K562 (cell line): ENCODE data around the gene EFNA2. TPM values are rescaled to one million over a fixed set of nuclear protein-coding genes. Genes with fewer than 3 reads are reported as not detected.

Source experiments
- ATAC-seq: fragments of 200-7000 bp; cut with Tn5 transposase; 3 replicates; pipeline ENCODE4 v1.9.1; 2020; ENCODE audit warnings: moderate library complexity
- BruUV-seq: library from RNA; stranded (reverse); fragments of 400-500 nt; replicated peaks from 2 replicates; lab custom pipeline; 2021; lab: Mats Ljungman, UMichigan
- CTCF ChIA-PET: fragments of 300-600 bp; formaldehyde crosslinking; extraction: SDS; loops from one replicate; lab custom pipeline; 2021; ENCODE audit warnings: low intra/inter-chr PET ratio; lab: Yijun Ruan, JAX
- POLR2A ChIA-PET: fragments of 300-600, 350-650 bp; sonication (Branson Sonifier 250); formaldehyde crosslinking; extraction: SDS; loops from one replicate; lab custom pipeline; 2021; ENCODE audit warnings: antibody characterized with exemption, inconsistent platforms; lab: Yijun Ruan, JAX
- DNase-seq, 4 experiments: peaks; one replicate each; pipeline versions ENCODE4 v3.0.0 to v3.0.0-alpha.2; 2011 to 2018; ENCODE audit warnings: low spot score in 3 of 4, mixed read lengths in 3 of 4; ENCODE audit errors: extremely low read depth in 1 of 4
- FAIRE-seq: peaks from 2 replicates; lab custom pipeline; 2011; peaks lifted over from hg19 to GRCh38; lab: Jason Lieb, UNC
- H2AFZ ChIP-seq: 2 replicates; pipeline ENCODE4 v1.6.0; 2011; ENCODE audit warnings: low read depth, low read length, control low read depth, inconsistent platforms
- H3K27ac ChIP-seq: fragments of 200-600 bp; 3 replicates; pipeline ENCODE4 v1.8.0; 2011; ENCODE audit warnings: low read depth, mild to moderate bottlenecking, control low read depth, inconsistent platforms, low read length, moderate library complexity, mixed read lengths; ENCODE audit errors: extremely low read depth
- H3K27me3 ChIP-seq, 2 experiments: fragments of 300-600 bp in 1 of 2; 2 replicates in 1 of 2; 3 replicates in 1 of 2; pipeline versions ENCODE4 v1.6.0 to v1.8.0; 2011; ENCODE audit warnings: inconsistent platforms in 2 of 2, low read length in 2 of 2, mild to moderate bottlenecking in 1 of 2, mixed read lengths in 1 of 2, moderate library complexity in 1 of 2; ENCODE audit not compliant: control insufficient read depth in 2 of 2, insufficient read depth in 2 of 2
- H3K36me3 ChIP-seq: fragments of 300-600 bp; 3 replicates; pipeline ENCODE4 v1.8.0; 2011; ENCODE audit warnings: mild to moderate bottlenecking, low read length, inconsistent platforms; ENCODE audit not compliant: control insufficient read depth, insufficient read depth
- H3K4me1 ChIP-seq, 2 experiments: fragments of 200-600 bp in 1 of 2; replicated peaks in 1 of 2; 2 replicates in 1 of 2; 3 replicates in 1 of 2; pipeline versions ENCODE4 v1.5.1 to v1.8.0; 2011; ENCODE audit warnings: inconsistent platforms in 2 of 2, low read length in 2 of 2, mild to moderate bottlenecking in 1 of 2, mixed read lengths in 1 of 2, moderate library complexity in 1 of 2; ENCODE audit not compliant: control insufficient read depth in 2 of 2, insufficient read depth in 2 of 2
- H3K4me2 ChIP-seq: 2 replicates; pipeline ENCODE4 v1.6.1; 2011; ENCODE audit warnings: low read length, control low read depth, inconsistent platforms, mixed read lengths; ENCODE audit not compliant: insufficient read depth
- H3K4me3 ChIP-seq: fragments of 200-600 bp; sonication (generic), shearing (Covaris generic); 2 replicates; pipeline ENCODE4 v1.5.1; 2016; ENCODE audit warnings: control low read depth, inconsistent platforms
- H3K79me2 ChIP-seq: fragments of 200-600 bp; 3 replicates; pipeline ENCODE4 v1.8.0; 2011; ENCODE audit warnings: low read length, inconsistent platforms; ENCODE audit not compliant: control insufficient read depth, insufficient read depth
- H3K9ac ChIP-seq, 2 experiments: 2 replicates each; pipeline versions ENCODE4 v1.6.0 to v1.6.1; 2011; ENCODE audit warnings: low read depth in 2 of 2, low read length in 2 of 2, control low read depth in 1 of 2, inconsistent platforms in 1 of 2, mild to moderate bottlenecking in 1 of 2, mixed read lengths in 1 of 2; ENCODE audit not compliant: insufficient read depth in 1 of 2
- H3K9me1 ChIP-seq: one replicate; pipeline ENCODE4 v1.6.0; 2011; ENCODE audit warnings: inconsistent platforms, mild to moderate bottlenecking, low read length, moderate library complexity; ENCODE audit not compliant: control insufficient read depth, insufficient read depth
- H3K9me3 ChIP-seq: replicated peaks from 2 replicates; pipeline ENCODE4 v1.5.1; 2011; ENCODE audit warnings: low read depth, low read length, inconsistent platforms; ENCODE audit not compliant: control insufficient read depth, insufficient read depth
- H4K20me1 ChIP-seq: replicated peaks from 2 replicates; pipeline ENCODE4 v1.6.1; 2011; ENCODE audit warnings: low read length, inconsistent platforms, mixed read lengths; ENCODE audit not compliant: control insufficient read depth, insufficient read depth
- NR4A1 ChIP-seq, 2 experiments: fragments of 250-450 bp in 1 of 2; fragments of 450-650 bp in 1 of 2; sonication (Bioruptor Pico) in 1 of 2; IDR thresholded peaks; 2 replicates each; pipeline versions ENCODE4 v1.4.0 to v1.6.1; 2016 to 2020; ENCODE audit warnings: mild to moderate bottlenecking in 2 of 2, missing compliant biosample characterization in 1 of 2, missing genetic modification characterization in 1 of 2, moderate library complexity in 1 of 2
- RAD21 ChIP-seq, 2 experiments: fragments of 250-450 bp in 1 of 2; fragments of 450-650 bp in 1 of 2; sonication (Bioruptor Pico) in 1 of 2; formaldehyde crosslinking in 1 of 2; IDR thresholded peaks in 1 of 2; conservative IDR thresholded peaks in 1 of 2; 2 replicates each; pipeline versions ENCODE4 v1.4.0 to v1.8.0; 2020 to 2022; ENCODE audit warnings: mild to moderate bottlenecking in 2 of 2, moderate library complexity in 1 of 2
- SAFB ChIP-seq: fragments of 200-400 bp; formaldehyde crosslinking; IDR thresholded peaks from 2 replicates; pipeline ENCODE4 v1.6.1; 2017; ENCODE audit warnings: low read depth, low read length, borderline replicate concordance
- ZBTB7A ChIP-seq: IDR thresholded peaks from 2 replicates; pipeline ENCODE4 v1.6.1; 2011; ENCODE audit warnings: low read depth, mild to moderate bottlenecking, low read length, moderate library complexity, borderline replicate concordance; ENCODE audit not compliant: control insufficient read depth
- ZFPM2 ChIP-seq: fragments of 250-450 bp; sonication (Bioruptor Pico); IDR thresholded peaks from 2 replicates; pipeline ENCODE4 v1.5.1; 2022; ENCODE audit warnings: mild to moderate bottlenecking
- ZNF408 ChIP-seq: fragments of 250-450 bp; sonication (Bioruptor Pico); IDR thresholded peaks from 2 replicates; pipeline ENCODE4 v1.4.0; 2020; ENCODE audit warnings: low read depth, mild to moderate bottlenecking, moderate library complexity
- ZNF507 ChIP-seq: conservative IDR thresholded peaks from 2 replicates; pipeline ENCODE4 v1.6.1; 2017; ENCODE audit warnings: missing genetic modification characterization, missing compliant biosample characterization
- WGBS: fragments of 100-300 bp; shearing (Covaris generic); methylation state at CpG from one replicate; pipeline ENCODE4 v1.1.6; 2016; ENCODE audit warnings: low coverage, mixed read lengths; ENCODE audit not compliant: insufficient coverage; ENCODE audit errors: missing lambda C conversion rate; 5-methylcytosine and 5-hydroxymethylcytosine counted together
- in situ Hi-C: fragments of 300-500 bp; cut with MboI; formaldehyde crosslinking; loops from 4 replicates; pipeline ENCODE4 v1.15.0; 2018; ENCODE audit warnings: inconsistent platforms, mixed read lengths
- intact Hi-C: fragments of 100-400 bp; cut with micrococcal nuclease; formaldehyde crosslinking; loops from 2 replicates; pipeline ENCODE4 v1.14.2; 2022
- polyA plus RNA-seq, 8 experiments: library from polyadenylated mRNA; depleted of rRNA in 4 of 8; stranded (reverse) in 5 of 8; unstranded in 3 of 8; fragments of >200 nt; fragmentation: Nextera tagmentation in 2 of 8; fragmentation: Illumina TruSeq in 1 of 8; extraction: Ambion mirVana in 2 of 8; extraction: Trizol in 1 of 8; gene quantifications; 2 replicates each; pipeline versions ENCODE4 v1.2.1 to v1.2.3, GENCODE V29; 2011 to 2014; ENCODE audit warnings: inconsistent platforms in 1 of 8, missing spikeins in 1 of 8
- total RNA-seq, 7 experiments: library from RNA; depleted of rRNA in 6 of 7; stranded (reverse); fragments of >200 nt in 6 of 7; fragmentation: Illumina TruSeq in 2 of 7; extraction: Trizol in 2 of 7; gene quantifications; 2 replicates each; pipeline versions ENCODE4 v1.2.1 to v1.2.3, GENCODE V29; 2011 to 2021; ENCODE audit warnings: low replicate concordance in 1 of 7
- TF ChIP-seq, protein P1 (sequence below): sonication (generic); formaldehyde crosslinking; IDR thresholded peaks from 2 replicates; pipeline ENCODE4 v1.8.1; 2023; ENCODE audit warnings: mild to moderate bottlenecking, missing genetic modification reagents
- TF ChIP-seq, protein P2 (sequence below): fragments of 450-650 bp; IDR thresholded peaks from 2 replicates; pipeline ENCODE4 v1.6.1; 2018; ENCODE audit warnings: mild to moderate bottlenecking, low read depth; ENCODE audit not compliant: partially characterized antibody

The EFNA2 gene
- total and polyA plus RNA-seq, 9 of the 15 experiments (the other 6 are each of a cell fraction or from before 2014, with no cell fraction given): 0.11 to 0.44 (median 0.15) TPM; not detected in 6

DNA sequence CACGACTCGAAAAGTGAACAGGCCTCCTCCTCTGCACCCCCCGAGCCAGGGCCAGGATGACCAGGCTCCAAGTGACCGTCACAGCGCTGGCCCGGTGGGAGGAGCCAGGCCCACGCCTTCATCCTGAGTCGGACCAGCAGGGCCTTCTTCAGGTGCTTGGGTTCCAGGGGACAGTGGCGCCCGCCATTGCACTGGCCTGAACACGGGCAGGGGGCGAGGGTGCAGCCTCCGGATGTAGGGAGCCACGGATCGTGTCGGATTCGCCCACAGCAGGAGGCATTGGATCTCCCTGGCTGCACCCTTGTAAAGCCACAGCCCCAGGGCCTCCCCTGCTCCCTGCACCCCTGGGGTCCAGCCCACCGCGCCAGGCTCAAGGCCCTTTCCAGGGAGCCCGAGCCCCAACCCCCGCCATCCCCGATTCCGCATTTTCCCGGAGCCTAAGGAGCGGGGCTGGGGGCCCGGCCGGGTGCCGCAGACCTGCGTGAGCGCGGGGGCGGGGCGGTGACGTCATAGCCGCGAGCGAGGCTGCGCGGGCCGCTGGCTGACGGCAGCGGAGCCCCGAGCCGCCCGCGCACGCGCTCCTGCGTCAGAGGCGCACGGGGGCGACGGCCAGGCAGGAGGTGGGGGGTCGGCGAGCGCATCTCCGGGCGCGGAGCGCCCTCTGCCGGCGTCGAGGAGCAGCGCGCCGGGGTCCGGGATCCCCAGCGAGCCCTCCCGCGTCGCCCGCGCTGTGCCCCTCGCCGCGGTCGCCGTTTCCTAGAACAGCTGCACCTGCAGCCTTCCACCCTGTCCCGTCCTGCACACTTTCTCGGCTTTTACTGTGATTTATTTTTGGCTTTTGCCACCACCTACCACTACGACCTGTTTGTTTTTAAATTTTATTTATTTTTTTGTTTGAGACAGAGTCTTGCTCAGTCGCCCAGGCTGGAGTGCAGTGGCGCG, 45.6 kb upstream of the EFNA2 start:
- in situ Hi-C loops: loop anchor here (5.0 to 25.0 kb wide), 2 partner anchors 318 to 478 kb away; partner anchors contain the start of gene MISP
- Histone ChIP-seq H3K4me2 (peak overlapping the region; percentile 94), H3K4me3 (peak overlapping the region; percentile 54), H3K79me2 (peaks cover 43% of the 10 kb centered on the region), H3K9me3 (no peaks in the 10 kb centered on the region), H3K9ac (peak overlapping the region; percentile 86 to 99), H3K9me1 (peaks cover 4% of the 10 kb centered on the region), H3K36me3 (peaks cover 35% of the 10 kb centered on the region; the same call in 2 of the 3 replicates), H3K4me1 (peaks cover 37 to 98% of the 10 kb centered on the region in 2 experiments), H3K27ac (peak overlapping the region; percentile 92), H3K27me3 (no peaks in the 10 kb centered on the region), H4K20me1 (0 out of 2 replicates have a peak, but pooled peaks cover 5% of the 10 kb centered on the region), H2AFZ (peak overlapping the region; percentile 96)
- peak; percentile 73 for FAIRE-seq
- POLR2A ChIA-PET: interaction anchor here (0.6 to 5.6 kb wide), 7 partner anchors 29 to 1285 kb away, joined by 3 to 90 read pairs (median 4); partner anchors contain the start of genes CIRBP and POLR2E
- WGBS: 3% methylated on average over 73 of the region's 84 CpGs
- ATAC-seq: peak; percentile 68
- peak; percentile 91 to 98 (median 94) for DNase-seq
- CTCF ChIA-PET: interaction anchor here (1.0 to 4.8 kb wide), 4 partner anchors 18 to 319 kb away, joined by 3 to 29 read pairs (median 12); no protein-coding TSS in a partner anchor
- BruUV-seq: no TSS peak
- intact Hi-C loops: loop anchor here (1.0 to 5.0 kb wide), 3 partner anchors 127 to 378 kb away; no protein-coding TSS in a partner anchor
- TF ChIP-seq, protein P1, sequence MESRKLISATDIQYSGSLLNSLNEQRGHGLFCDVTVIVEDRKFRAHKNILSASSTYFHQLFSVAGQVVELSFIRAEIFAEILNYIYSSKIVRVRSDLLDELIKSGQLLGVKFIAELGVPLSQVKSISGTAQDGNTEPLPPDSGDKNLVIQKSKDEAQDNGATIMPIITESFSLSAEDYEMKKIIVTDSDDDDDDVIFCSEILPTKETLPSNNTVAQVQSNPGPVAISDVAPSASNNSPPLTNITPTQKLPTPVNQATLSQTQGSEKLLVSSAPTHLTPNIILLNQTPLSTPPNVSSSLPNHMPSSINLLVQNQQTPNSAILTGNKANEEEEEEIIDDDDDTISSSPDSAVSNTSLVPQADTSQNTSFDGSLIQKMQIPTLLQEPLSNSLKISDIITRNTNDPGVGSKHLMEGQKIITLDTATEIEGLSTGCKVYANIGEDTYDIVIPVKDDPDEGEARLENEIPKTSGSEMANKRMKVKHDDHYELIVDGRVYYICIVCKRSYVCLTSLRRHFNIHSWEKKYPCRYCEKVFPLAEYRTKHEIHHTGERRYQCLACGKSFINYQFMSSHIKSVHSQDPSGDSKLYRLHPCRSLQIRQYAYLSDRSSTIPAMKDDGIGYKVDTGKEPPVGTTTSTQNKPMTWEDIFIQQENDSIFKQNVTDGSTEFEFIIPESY (CRISPR knock-in tag): peak; percentile 84
- peak; percentile 19; the same call in 1 of the 2 replicates for TF ChIP-seq SAFB
- no peak for TF ChIP-seq ZFPM2 (CRISPR knock-in tag)
- 0 out of 2 replicates have a peak, but pooled peaks have one; percentile 71 for TF ChIP-seq NR4A1 (CRISPR knock-in tag; IDR thresholded peaks at IDR 0.05)
- 0 out of 2 replicates have a peak, but pooled peaks have one; percentile 32 for TF ChIP-seq NR4A1 (tag; IDR thresholded peaks at IDR 0.05)
- TF ChIP-seq ZNF507 (tag): no peak
- peak; percentile 98 for TF ChIP-seq ZBTB7A
- TF ChIP-seq, protein P2, sequence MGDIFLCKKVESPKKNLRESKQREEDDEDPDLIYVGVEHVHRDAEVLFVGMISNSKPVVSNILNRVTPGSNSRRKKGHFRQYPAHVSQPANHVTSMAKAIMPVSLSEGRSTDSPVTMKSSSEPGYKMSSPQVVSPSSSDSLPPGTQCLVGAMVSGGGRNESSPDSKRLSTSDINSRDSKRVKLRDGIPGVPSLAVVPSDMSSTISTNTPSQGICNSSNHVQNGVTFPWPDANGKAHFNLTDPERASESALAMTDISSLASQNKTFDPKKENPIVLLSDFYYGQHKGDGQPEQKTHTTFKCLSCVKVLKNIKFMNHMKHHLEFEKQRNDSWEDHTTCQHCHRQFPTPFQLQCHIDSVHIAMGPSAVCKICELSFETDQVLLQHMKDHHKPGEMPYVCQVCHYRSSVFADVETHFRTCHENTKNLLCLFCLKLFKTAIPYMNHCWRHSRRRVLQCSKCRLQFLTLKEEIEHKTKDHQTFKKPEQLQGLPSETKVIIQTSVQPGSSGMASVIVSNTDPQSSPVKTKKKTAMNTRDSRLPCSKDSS: no peak
- no peak for TF ChIP-seq ZNF408
- peak; percentile 95 to 96 for TF ChIP-seq RAD21 (CRISPR knock-in tag; conservative IDR thresholded peaks at IDR 0.05 in 1 of 2, IDR thresholded peaks at IDR 0.05 in 1 of 2)
